IPS-18c (cell line): ENCODE data around the gene SLAIN2.
"Not testable (repeated sequence)": the region's sequence is repeated elsewhere in the genome, so short reads cannot be mapped to it uniquely, and the experiment has no call there.

Experiments used
- H3K4me3 ChIP-seq: 2 replicates; pipeline ENCODE4 v1.7.0; 2013; ENCODE audit warnings: low read depth, mild to moderate bottlenecking, low read length, moderate library complexity; ENCODE audit not compliant: insufficient read depth
- H3K9me3 ChIP-seq: one replicate; pipeline ENCODE4 v1.6.1; 2013; ENCODE audit warnings: mild to moderate bottlenecking, low read length, moderate library complexity; ENCODE audit not compliant: control insufficient read depth, insufficient read depth

Gene SLAIN2

DNA sequence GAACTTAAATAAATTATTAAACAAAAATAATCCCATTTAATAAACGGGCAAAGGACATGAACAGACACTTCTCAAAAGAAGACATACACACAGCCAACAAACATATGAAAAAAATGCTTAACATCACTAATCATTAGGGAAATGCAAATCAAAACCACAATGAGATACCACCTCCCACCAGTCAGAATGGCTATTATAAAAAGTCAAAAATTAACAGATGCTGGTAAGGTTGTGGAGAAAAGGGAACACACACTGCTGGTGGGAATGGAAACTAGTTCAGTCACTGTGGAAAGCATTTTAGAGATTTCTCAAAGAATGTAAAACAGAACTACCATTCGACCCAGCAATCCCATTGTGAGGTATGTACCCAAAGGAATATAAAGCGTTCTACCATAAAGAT lies 110.3 kb downstream of the SLAIN2 start:
- not testable (repeated sequence) for H3K9me3 ChIP-seq, H3K4me3 ChIP-seq

DNA sequence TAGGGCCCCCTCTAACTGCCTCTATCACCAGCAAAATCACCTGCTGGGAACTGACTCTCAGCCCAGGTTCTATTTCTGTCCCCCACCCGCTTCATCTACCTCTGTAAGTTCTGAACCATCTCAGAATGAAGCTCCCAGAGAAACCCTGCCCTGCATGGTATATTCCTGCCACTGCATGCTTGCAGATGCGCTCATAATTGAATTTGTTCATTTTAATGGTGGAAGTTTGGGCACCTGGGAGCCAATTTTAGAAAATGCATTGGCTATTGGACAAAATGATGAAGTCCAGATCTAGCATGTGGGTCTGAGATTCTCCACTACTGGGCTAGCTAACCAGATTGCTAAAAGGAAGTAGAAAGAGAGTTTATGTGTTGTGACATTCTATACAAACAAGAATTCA lies 113.3 kb downstream of the SLAIN2 start:
- H3K9me3 ChIP-seq, result no peaks in the 10 kb centered on the region
- H3K4me3 ChIP-seq, result no peak overlapping the region

DNA sequence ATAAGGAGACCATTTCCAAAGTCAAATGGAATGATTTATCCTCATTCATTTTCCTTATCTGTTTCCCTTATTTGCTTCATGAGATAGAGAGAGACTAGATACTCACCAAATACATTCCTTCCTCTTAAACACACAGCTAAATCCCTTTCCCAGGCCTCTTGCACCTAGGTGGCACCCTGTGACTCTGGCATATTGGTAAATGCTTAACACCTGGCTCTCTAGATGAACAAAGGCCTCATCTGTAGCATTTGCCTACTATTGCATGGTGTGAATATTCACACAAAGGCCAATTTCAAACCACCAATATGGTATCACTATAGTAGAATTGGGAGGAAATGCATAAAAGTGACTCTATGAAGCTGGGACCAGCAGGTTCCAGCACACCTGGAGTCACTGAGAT lies 119.7 kb downstream of the SLAIN2 start:
- Histone ChIP-seq H3K9me3 (no peaks in the 10 kb centered on the region), H3K4me3 (no peak overlapping the region)

DNA sequence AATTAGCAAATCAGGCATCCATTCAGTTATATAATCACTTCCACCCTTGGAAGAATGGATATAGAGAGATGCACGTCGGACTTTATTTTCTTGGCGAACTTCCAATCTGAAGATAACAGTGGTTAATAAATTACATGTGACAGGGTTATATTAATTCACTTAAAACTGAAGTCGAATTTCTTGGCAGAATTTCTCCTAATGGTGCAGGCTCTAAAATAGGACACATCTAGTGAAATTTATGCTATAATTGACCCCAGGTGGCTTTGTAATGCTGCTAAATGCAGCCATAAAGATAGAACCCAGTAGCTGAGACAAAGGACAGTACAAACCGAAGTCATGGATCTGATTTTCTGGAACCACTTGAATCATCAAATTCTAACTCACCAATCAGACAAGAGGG lies 121.0 kb downstream of the SLAIN2 start:
- H3K9me3 ChIP-seq, result no peaks in the 10 kb centered on the region
- H3K4me3 ChIP-seq, result no peak overlapping the region

DNA sequence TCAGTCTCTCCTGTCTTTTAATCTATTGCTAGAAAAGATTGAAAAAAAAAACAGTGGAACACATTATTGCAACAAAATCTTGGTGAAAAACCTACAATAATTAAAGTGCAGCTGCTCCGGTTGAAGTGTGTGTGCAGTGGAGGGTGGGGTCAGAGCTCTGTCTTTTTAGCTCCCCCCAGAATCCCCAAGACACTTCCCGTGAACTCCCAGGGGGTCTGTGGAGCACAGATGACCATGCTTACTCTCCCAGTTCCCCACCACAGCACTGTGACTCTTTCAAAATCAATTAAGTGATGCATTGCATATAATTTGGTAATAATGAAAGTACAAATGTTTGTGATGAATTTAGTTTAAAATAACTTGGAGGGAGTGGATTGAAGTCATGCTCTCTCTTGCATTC lies 126.1 kb downstream of the SLAIN2 start:
- Histone ChIP-seq H3K9me3 (no peaks in the 10 kb centered on the region), H3K4me3 (no peak overlapping the region)

DNA sequence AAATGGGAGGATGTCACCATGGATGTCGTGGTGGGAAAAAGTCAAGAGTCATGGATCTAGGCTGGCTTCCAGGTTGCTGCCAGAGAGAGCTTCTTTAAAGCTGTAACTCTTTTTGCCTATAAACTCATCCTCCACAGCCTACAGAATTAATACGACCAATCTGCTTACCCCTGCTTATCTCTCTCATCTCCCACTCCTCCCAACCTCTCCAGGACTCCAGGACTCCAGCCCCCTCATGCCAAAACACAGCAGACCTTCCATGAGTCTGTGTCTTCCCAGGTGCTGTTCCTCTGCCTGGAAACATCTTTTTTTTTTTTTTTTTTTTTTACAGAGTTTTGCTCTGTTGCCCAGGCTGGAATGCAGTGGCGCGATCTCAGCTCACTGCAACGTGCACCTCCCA lies 126.6 kb downstream of the SLAIN2 start:
- no peaks in the 10 kb centered on the region for H3K9me3 ChIP-seq
- no peak overlapping the region for H3K4me3 ChIP-seq

DNA sequence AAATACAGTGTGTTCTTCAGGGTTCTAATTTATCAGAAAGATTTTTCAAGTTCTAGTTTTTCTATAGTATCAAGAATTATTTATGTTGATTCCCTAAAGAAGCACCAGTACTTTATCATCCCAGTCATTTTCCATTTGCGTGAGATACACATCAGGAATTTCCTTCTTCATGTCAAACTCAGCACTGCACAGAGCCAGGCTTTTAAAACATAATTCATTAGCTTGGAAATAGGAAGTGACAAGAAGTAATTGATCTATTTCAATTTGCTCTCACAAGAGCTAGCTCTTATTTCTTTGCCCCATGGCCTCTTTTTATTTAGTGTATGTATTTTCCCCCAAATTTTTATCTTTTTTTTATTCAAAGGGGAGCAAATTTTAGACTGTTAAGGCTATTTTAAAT lies 128.8 kb downstream of the SLAIN2 start:
- Histone ChIP-seq H3K9me3 (no peaks in the 10 kb centered on the region), H3K4me3 (no peak overlapping the region)

DNA sequence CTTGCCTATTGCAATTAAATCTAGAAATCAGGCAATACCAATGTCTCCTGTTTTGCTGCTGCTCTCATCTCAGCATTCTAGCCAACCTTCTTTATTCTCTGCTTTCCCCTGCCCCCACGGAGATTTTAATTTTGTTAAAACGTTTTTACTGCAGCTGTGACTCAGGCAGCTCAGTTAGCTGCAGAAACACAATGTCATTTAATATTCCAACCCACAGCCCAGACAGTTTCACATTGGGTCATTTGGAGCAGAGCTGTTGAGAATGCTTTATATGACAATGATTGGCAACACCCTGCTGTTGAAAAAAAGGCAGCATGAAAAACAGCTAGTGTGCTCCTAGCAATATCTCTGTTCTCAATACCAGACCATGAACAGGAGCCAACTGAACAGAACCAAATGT lies 129.2 kb downstream of the SLAIN2 start:
- H3K9me3 ChIP-seq, result no peaks in the 10 kb centered on the region
- no peak overlapping the region for H3K4me3 ChIP-seq

DNA sequence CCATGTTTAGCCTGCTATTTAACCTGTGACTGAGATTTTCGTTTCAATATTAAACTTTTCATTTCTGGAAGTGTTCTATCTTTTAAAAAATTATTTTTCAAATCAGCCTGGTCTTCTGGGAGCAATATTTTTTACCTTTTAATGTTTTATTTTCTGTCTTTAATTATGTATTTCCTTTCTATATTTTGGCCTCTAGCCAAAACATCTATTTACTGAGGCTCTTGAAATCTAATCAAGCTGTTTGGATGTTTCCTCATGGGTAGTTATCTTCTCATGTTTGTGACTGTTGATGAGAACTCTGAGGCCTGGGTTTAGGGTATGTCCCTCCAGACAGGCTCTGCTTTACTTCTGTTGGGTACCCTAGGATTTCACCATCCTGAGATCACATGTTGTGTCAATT lies 131.5 kb downstream of the SLAIN2 start:
- Histone ChIP-seq H3K9me3 (no peaks in the 10 kb centered on the region), H3K4me3 (no peak overlapping the region)

DNA sequence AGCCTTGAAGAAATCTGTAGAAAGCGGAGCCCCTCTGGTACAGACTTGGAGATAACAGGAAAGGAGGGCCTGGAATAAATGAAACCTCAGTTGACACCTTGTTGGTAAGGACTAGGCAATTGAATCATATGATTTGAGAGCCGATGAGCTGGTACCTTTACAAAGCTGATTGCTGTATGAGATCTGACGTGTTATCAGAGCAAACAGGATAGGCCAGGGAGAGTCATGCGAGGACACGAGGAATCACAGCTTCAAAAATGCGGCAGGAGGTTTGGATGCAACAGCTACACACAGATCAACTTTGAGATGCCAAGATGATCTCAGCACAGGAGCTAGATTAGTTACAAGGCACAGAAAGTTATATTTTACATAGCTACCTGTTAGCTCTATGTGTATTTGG lies 134.4 kb downstream of the SLAIN2 start:
- Histone ChIP-seq H3K9me3 (no peaks in the 10 kb centered on the region), H3K4me3 (no peak overlapping the region)
